Ishikawa (cell line): ENCODE results near the gene GABRB1.

Experiments used
- CEBPB ChIP-seq: IDR thresholded peaks from 2 replicates; pipeline ENCODE4 v1.6.1; 2012
- CREB1 ChIP-seq: IDR thresholded peaks from 2 replicates; pipeline ENCODE4 v1.6.1; 2012; ENCODE audit warnings: low read depth
- EGR1 ChIP-seq: IDR thresholded peaks from 2 replicates; pipeline ENCODE4 v1.6.1; 2012
- EP300 ChIP-seq: IDR thresholded peaks from 2 replicates; pipeline ENCODE4 v1.6.1; 2012; ENCODE audit warnings: borderline replicate concordance
- FOXM1 ChIP-seq: IDR thresholded peaks from 2 replicates; pipeline ENCODE4 v1.6.1; 2012; ENCODE audit warnings: low read depth, borderline replicate concordance
- NFIC ChIP-seq: IDR thresholded peaks from 2 replicates; pipeline ENCODE4 v1.6.1; 2012
- RAD21 ChIP-seq: IDR thresholded peaks from 2 replicates; pipeline ENCODE4 v1.6.1; 2012; ENCODE audit warnings: low read depth
- REST ChIP-seq: IDR thresholded peaks from 2 replicates; pipeline ENCODE4 v1.6.1; 2012; ENCODE audit warnings: low read depth, mild to moderate bottlenecking
- TAF1 ChIP-seq: IDR thresholded peaks from 2 replicates; pipeline ENCODE4 v1.6.1; 2012; ENCODE audit warnings: low read depth, mild to moderate bottlenecking
- TCF12 ChIP-seq: IDR thresholded peaks from 2 replicates; pipeline ENCODE4 v1.6.1; 2012; ENCODE audit warnings: low read depth
- TEAD4 ChIP-seq: IDR thresholded peaks from 2 replicates; pipeline ENCODE4 v1.6.1; 2012
- YY1 ChIP-seq: IDR thresholded peaks from 2 replicates; pipeline ENCODE4 v1.6.1; 2012; ENCODE audit warnings: low read depth
- ZBTB7A ChIP-seq: IDR thresholded peaks from 2 replicates; pipeline ENCODE4 v1.6.1; 2012; ENCODE audit warnings: low read depth
- TF ChIP-seq, protein P1 (sequence below): IDR thresholded peaks from 2 replicates; pipeline ENCODE4 v1.6.1; 2012
- TF ChIP-seq, protein P2 (sequence below): IDR thresholded peaks from 2 replicates; pipeline ENCODE4 v1.6.1; 2012

The GABRB1 gene

DNA sequence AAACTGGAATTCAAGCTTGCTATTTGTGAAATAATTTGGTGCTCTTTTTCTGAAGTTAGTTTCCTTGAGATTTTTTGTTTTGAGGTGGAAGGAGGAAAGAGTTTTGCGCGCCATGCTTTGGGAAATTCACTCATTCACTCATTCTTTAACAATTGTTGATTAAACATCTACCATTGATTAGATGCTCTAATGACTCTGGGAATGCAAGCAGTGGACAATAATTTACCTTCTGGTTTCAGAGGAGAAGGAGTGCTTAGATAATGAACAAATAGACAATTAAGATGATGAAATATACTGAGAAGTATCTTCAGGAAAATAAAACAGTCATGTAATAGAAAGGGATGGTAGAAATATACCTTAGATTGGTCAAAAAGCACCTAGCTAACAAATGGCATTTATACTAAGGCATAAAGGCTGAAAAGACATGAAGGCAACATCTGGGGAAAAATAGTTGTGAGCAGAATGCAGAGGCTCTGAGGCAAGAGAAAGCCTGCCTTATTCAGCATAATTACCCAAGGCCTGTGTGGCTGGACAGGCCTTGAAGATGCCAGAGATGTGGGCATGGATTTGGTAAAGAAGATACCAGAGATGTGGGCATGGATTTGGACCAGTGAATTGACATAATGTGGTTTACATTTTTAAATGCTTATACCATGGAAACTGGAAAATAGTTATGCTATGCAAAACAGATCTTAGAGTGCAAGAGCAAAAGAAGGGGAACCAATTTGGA lies 434.9 kb downstream of the GABRB1 start:
- no peak for TF ChIP-seq NFIC
- no peak for TF ChIP-seq REST
- no peak for TF ChIP-seq EP300
- TF ChIP-seq TAF1, result no peak
- TF ChIP-seq CEBPB, result no peak
- no peak for TF ChIP-seq YY1
- no peak for TF ChIP-seq TCF12
- no peak for TF ChIP-seq ZBTB7A
- TF ChIP-seq EGR1, result no peak
- TF ChIP-seq, protein P1, sequence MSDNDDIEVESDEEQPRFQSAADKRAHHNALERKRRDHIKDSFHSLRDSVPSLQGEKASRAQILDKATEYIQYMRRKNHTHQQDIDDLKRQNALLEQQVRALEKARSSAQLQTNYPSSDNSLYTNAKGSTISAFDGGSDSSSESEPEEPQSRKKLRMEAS, result no peak

DNA sequence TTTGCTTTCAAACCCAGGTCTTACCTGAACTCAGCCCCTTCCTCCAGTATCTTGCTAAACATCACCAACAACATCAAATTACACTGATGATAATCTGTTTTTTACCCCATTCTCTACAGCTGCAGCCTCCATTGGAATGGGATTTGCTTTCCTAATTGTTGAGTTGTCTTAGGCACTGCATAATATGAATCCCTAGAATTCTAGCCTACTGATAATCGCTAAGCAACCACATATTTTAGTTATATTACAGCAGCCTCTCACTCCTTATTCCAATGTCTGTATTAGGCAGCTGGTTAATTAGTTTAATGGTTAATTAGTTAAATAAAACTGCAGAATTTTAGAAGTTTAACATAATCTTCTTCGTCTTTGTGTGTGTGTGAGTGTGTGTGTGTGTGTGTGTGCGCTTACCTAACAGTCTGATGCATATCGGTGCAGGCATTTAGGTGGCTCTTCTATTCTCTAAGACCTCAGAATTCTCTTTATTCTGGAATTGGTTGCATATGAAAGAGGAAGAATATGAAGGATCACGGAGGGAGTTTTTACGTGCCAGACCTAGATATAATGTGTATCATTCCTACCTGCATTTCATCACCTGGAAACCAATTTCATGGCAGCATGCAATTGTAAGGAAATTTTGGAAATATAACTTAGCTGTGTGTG lies 437.5 kb downstream of the GABRB1 start:
- TF ChIP-seq FOXM1 (no peak), YY1 (no peak), CEBPB (no peak), TAF1 (no peak), TCF12 (no peak), CREB1 (no peak), EP300 (no peak), ZBTB7A (no peak)
- TF ChIP-seq, protein P2, sequence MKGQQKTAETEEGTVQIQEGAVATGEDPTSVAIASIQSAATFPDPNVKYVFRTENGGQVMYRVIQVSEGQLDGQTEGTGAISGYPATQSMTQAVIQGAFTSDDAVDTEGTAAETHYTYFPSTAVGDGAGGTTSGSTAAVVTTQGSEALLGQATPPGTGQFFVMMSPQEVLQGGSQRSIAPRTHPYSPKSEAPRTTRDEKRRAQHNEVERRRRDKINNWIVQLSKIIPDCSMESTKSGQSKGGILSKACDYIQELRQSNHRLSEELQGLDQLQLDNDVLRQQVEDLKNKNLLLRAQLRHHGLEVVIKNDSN, result no peak

DNA sequence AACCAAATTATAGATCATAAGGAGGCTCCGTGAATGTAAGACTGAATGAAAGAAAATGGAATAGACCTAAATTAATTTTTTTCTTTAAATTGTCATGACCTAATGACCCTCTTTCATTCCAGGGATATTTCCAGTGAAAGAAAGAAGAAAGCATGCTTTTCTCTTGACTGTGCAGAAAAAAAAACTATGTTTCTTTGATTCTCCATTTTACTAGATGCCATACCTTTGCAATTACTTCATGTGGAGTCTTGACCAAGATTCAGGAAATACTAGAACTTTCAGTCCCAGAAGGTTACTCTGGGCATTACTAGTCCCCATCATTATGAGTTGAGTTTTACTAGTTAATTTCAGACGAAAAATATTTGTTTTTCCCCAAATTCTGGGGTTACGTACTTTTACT lies 438.6 kb downstream of the GABRB1 start:
- TF ChIP-seq, protein P1, result no peak
- TF ChIP-seq ZBTB7A (no peak), EP300 (no peak), FOXM1 (no peak), TCF12 (no peak), TAF1 (no peak), YY1 (no peak), EGR1 (no peak), CEBPB (no peak)
- TF ChIP-seq, protein P2, result no peak

GRCh38 chr4:47471064-47471463 lies 439.7 kb downstream of the GABRB1 start:
- TF ChIP-seq FOXM1, result no peak
- TF ChIP-seq YY1, result no peak
- TF ChIP-seq CREB1, result no peak
- TF ChIP-seq TEAD4, result no peak
- TF ChIP-seq, protein P2, result no peak
- no peak for TF ChIP-seq EP300
- no peak for TF ChIP-seq TAF1
- no peak for TF ChIP-seq EGR1
- no peak for TF ChIP-seq REST
- TF ChIP-seq RAD21, result no peak
- no peak for TF ChIP-seq TCF12
- TF ChIP-seq, protein P1, result no peak
- no peak for TF ChIP-seq NFIC
- TF ChIP-seq CEBPB, result no peak
- TF ChIP-seq ZBTB7A, result no peak

DNA sequence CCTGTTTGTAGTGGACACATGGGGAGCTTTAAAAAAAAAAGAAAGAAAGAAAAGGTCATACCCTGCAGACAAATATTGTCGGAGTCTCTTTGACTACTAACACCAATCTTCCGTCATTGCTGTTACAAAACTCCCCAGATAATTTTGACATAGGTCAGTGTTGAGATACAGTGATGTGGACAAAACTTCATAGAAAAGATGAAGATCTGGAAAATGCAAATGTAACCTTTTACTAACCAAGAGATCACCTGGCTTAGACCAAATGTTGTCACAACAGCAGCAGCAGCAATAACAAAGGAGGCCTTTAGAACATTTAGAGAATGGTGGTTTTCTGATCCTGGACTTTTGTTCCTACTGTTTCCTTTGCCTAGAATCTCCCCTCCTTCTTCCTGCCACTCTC lies 440.2 kb downstream of the GABRB1 start:
- TF ChIP-seq RAD21, result no peak
- no peak for TF ChIP-seq REST
- TF ChIP-seq ZBTB7A, result no peak
- TF ChIP-seq YY1, result no peak
- TF ChIP-seq TCF12, result no peak
- TF ChIP-seq, protein P2, result no peak
- no peak for TF ChIP-seq CREB1
- TF ChIP-seq EP300, result no peak
- no peak for TF ChIP-seq TEAD4
- TF ChIP-seq EGR1, result no peak
- no peak for TF ChIP-seq FOXM1
